Measurements from ENCODE around the gene AP2A1.

DNA sequence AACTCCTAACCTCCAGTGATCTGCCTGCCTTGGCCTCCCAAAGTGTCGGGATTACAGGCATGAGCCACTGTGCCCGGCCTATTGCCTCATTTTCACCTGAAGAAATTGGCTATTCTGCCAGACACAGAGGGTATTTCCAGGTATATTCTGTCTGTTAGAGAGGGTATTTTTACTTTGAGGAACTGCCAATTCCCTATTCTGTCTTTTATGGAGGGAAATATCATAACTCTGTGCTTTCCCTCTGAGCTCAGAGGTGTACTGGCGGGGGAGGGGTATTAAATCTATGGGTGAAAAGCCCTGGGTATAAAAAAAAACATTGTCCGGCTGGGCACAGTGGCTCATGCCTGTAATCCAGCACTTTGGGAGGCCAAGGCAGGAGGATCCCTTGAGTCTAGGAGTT is 28.5 kb upstream of the AP2A1 start:
- TF ChIP-seq, protein P1, sequence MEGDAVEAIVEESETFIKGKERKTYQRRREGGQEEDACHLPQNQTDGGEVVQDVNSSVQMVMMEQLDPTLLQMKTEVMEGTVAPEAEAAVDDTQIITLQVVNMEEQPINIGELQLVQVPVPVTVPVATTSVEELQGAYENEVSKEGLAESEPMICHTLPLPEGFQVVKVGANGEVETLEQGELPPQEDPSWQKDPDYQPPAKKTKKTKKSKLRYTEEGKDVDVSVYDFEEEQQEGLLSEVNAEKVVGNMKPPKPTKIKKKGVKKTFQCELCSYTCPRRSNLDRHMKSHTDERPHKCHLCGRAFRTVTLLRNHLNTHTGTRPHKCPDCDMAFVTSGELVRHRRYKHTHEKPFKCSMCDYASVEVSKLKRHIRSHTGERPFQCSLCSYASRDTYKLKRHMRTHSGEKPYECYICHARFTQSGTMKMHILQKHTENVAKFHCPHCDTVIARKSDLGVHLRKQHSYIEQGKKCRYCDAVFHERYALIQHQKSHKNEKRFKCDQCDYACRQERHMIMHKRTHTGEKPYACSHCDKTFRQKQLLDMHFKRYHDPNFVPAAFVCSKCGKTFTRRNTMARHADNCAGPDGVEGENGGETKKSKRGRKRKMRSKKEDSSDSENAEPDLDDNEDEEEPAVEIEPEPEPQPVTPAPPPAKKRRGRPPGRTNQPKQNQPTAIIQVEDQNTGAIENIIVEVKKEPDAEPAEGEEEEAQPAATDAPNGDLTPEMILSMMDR (IDR thresholded peaks at IDR 0.05 in 4 of 5, conservative IDR thresholded peaks at IDR 0.05 in 1 of 5), result no peak
- TF ChIP-seq POLR2A (IDR thresholded peaks at IDR 0.05), result no peak
